ENCODE results near the gene GTF3C5. TPM values are rescaled to one million over a fixed set of nuclear protein-coding genes. Genes with fewer than 3 reads are reported as not detected.
A peak's percentile ranks its signal among the peaks of the same experiment; 100 is the strongest.
"Not testable (repeated sequence)": the region's sequence is repeated elsewhere in the genome, so short reads cannot be mapped to it uniquely, and the experiment has no call there.

GTF3C5 gene
- total and polyA plus RNA-seq, 12 donors = 29.4 to 79.1 (median 36.6) TPM

- no peaks in the 10 kb centered on the region for H3K27me3 ChIP-seq
- DNase-seq (no peak), ATAC-seq (no peak)
- no peaks in the 10 kb centered on the region for H3K9me3 ChIP-seq
- no peak for TF ChIP-seq CTCF (IDR thresholded peaks at IDR 0.05)
- H3K4me3 ChIP-seq = no peak overlapping the region
- no peaks in the 10 kb centered on the region for H3K4me1 ChIP-seq
- no peak overlapping the region for H3K27ac ChIP-seq
- intact Hi-C loops (cut with DNase I) = no loop called here
- no peaks in the 10 kb centered on the region for H3K36me3 ChIP-seq
- 66% methylated on average over 4 of the region's 4 CpGs for WGBS, 2 donors
These were observed 45.3 kb downstream of the GTF3C5 start for GRCh38 chr9:133075925-133076630.

- intact Hi-C loops (cut with DNase I) = no loop called here
- 75 to 83% methylated on average over 4 of the region's 4 CpGs for WGBS, 2 donors
- DNase-seq (no peak), ATAC-seq (no peak)
- H3K4me3 ChIP-seq = no peak overlapping the region
- no peaks in the 10 kb centered on the region for H3K9me3 ChIP-seq
- H3K27ac ChIP-seq = no peak overlapping the region
- H3K36me3 ChIP-seq = no peaks in the 10 kb centered on the region
- no peaks in the 10 kb centered on the region for H3K27me3 ChIP-seq
- TF ChIP-seq CTCF (IDR thresholded peaks at IDR 0.05) = no peak
- no peaks in the 10 kb centered on the region for H3K4me1 ChIP-seq
These were observed 45.9 kb downstream of the GTF3C5 start for GRCh38 chr9:133076691-133077090.

- intact Hi-C loops (cut with DNase I) = no loop called here
- no peak for ATAC-seq
- H3K9me3 ChIP-seq = no peaks in the 10 kb centered on the region
- no peak overlapping the region for H3K4me3 ChIP-seq
- H3K36me3 ChIP-seq = no peaks in the 10 kb centered on the region
- no peak overlapping the region for H3K27ac ChIP-seq
- 86 to 87% methylated on average over 14 of the region's 14 CpGs for WGBS, 2 donors
- no peaks in the 10 kb centered on the region for H3K4me1 ChIP-seq
- DNase-seq = no peak
- TF ChIP-seq CTCF (IDR thresholded peaks at IDR 0.05) = no peak
- no peaks in the 10 kb centered on the region for H3K27me3 ChIP-seq
These were observed 47.7 kb downstream of the GTF3C5 start for GRCh38 chr9:133078486-133078885.

DNA sequence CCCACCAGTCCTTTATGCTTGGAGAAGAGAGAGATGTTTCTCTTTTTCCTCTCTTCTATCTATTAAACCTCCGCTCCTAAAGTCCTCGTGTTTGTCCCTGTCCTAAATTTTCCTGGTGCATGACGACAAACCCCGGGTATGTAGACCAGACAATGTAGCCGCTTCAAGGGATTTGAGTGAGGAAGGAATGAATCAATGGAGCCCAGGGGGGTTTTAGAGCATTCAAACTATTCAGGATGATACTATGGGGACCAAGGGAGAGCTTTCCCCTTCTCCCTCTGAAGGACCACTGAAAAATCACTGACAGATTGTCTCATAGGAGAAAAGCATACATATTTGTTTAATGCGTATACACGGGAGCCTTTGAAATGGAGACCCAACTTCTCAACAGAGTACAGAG lies 49.4 kb downstream of the GTF3C5 start:
- no peaks in the 10 kb centered on the region for H3K27me3 ChIP-seq
- TF ChIP-seq CTCF (IDR thresholded peaks at IDR 0.05) = no peak
- H3K9me3 ChIP-seq = no peaks in the 10 kb centered on the region
- H3K27ac ChIP-seq = no peak overlapping the region
- DNase-seq (no peak), ATAC-seq (no peak)
- no peak overlapping the region for H3K4me3 ChIP-seq
- no peaks in the 10 kb centered on the region for H3K4me1 ChIP-seq
- no peaks in the 10 kb centered on the region for H3K36me3 ChIP-seq
- intact Hi-C loops (cut with DNase I) = no loop called here
- 75 to 94% methylated on average over 7 of the region's 7 CpGs for WGBS, 2 donors

DNA sequence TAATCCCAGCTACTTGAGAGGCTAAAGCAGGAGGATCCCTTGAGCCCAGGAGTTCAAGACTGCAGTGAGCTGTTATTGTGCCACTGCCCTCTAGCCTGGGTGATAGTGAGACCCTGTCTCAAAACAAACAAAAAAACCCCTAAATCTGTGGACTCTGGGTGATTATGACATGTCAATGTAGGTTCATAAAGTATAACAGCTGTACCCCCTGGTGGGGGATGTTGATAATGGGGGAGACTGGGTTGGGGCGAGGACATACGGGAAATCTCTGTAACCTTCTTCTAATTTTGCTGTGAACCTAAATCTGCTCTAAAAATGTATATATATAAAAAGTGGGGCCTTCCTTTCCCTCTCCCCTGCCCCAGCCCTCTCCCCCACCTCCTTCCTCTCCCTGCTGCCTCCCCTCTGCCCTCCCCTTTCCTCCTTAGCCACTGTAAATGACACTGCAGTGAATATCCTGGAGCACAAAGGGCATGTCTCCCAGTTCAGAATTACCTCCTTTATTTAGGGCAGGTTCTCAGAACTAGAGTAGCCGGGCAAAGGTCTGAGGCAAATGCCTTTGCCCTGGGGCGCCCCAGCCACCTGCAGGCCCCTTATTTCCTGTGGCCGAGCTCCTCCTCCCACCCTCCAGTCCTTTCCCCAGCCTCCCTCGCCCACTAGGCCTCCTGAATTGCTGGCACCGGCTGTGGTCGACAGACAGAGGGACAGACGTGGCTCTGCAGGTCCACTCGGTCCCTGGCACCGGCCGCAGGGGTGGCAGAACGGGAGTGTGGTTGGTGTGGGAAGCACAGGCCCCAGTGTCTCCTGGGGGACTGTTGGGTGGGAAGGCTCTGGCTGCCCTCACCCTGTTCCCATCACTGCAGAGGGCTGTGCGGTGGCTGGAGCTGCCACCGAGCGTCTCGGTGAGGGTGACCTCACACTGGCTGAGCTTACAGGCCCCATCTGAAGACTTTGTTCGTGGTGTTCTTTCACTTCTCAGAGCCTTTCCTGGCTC lies 50.3 kb downstream of the GTF3C5 start:
- H3K4me1 ChIP-seq; intact Hi-C loops (cut with DNase I); H3K36me3 ChIP-seq; H3K27ac ChIP-seq; H3K9me3 ChIP-seq; DNase-seq; H3K4me3 ChIP-seq; H3K27me3 ChIP-seq: not testable (repeated sequence)
- 83 to 92% methylated on average over 10 of the region's 18 CpGs for WGBS, 2 donors
- peak in 7 of 8 donors; percentile 24 to 59 (median 35) for ATAC-seq

DNA sequence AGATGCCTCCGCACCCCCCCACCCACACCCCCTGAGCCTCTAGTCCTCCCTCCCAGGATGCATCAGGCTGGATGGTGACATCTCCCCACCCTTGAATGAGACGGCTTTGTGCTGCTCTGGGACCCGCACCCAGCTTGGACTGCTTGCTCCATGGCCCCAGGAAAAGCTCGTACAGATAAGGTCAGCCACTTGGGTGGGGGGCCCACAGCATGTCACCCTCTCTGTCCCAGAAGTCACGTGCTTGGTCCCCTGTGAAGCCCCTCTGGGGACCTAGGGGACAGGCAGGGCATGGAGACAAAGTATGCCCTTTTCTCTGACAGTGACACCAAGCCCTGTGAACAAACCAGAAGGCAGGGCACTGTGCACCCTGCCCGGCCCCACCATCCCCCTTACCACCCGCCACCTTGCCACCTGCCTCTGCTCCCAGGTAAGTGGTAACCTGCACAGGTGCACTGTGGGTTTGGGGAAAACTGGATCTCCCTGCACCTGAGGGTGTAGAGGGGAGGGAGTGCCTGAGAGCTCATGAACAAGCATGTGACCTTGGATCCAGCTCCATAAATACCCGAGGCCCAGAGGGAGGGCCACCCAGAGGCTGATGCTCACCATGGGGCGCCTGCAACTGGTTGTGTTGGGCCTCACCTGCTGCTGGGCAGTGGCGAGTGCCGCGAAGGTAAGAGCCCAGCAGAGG lies 51.3 kb downstream of the GTF3C5 start:
- WGBS, 2 donors = 79 to 83% methylated on average over 5 to 7 of the region's 12 CpGs
- H3K9me3 ChIP-seq; DNase-seq; ATAC-seq; H3K36me3 ChIP-seq; H3K4me3 ChIP-seq; H3K27ac ChIP-seq; H3K4me1 ChIP-seq; intact Hi-C loops (cut with DNase I); H3K27me3 ChIP-seq: not testable (repeated sequence)

DNA sequence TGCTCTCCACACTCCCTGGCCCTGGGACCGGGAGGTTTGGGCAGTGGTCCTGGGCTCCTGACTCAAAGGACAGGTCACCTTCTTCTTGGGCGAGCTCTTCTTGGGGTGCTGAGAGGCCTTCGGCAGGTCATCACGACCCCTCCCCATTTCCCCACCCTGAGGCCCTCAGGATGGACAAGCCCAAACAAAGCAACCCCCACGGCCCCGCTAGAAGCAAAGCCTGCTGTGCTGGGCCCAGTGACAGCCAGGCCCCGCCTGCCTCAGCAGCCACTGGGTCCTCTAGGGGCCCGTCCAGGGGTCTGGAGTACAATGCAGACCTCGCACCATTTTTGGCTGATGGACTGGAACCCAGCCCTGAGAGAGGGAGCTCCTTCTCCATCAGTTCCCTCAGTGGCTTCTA lies 52.9 kb downstream of the GTF3C5 start:
- WGBS, 2 donors = 76 to 86% methylated on average over 7 to 9 of the region's 9 CpGs
- H3K4me1 ChIP-seq; H3K36me3 ChIP-seq; H3K9me3 ChIP-seq; H3K4me3 ChIP-seq; H3K27me3 ChIP-seq; DNase-seq; H3K27ac ChIP-seq; ATAC-seq; intact Hi-C loops (cut with DNase I): not testable (repeated sequence)
